Measurements from ENCODE around the gene UCP2. TPM values are rescaled to one million over a fixed set of nuclear protein-coding genes. Genes with fewer than 3 reads are reported as not detected.
A peak's percentile ranks its signal among the peaks of the same experiment; 100 is the strongest.

The UCP2 gene
- total and polyA plus RNA-seq, 10 of the 15 experiments (the other 5 are each of a cell fraction or from before 2014, with no cell fraction given), result 32.9 to 248 (median 154) TPM

DNA sequence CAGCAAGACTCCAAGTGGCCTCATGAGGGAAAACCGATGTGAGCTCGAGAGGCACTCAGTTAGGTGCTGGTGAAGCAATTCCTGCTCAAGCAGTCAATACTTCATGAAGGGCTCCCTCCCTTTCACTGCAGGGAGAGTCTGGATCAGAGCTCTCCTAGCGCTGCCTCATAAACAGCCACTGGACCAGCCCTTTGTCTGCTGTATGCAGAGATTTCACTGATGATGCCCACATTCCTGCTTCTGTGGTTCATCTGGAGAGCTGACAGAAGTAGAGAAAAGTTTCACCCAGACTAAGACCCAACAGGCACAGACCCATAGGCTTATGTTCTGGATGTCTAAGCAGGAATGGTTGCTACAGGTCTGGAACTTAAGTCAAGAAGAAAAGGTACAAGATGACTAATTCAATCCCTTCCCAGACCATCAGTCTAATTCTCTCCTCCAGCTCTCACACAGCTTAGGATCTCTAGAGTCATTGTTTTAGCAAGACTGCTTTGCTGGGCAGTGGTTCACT, 4.0 kb downstream of the UCP2 start:
- Histone ChIP-seq H3K9me3 (replicated peaks; ENCODE audit: control insufficient read depth, insufficient read depth, low read length) (no peaks in the 10 kb centered on the region), H3K9ac (ENCODE audit: control insufficient read depth, insufficient read depth, low read length) (no peak overlapping the region), H3K4me3 (peak overlapping the region; percentile 89; the same call in 1 of the 2 replicates), H3K4me1 (ENCODE audit: control insufficient read depth, insufficient read depth, low read length) (peaks cover 27% of the 10 kb centered on the region), H3K27ac (ENCODE audit: control insufficient read depth, insufficient read depth) (peak overlapping the region; percentile 85), H3K27me3 (replicated peaks in 1 of 2; ENCODE audit: control insufficient read depth in 2 of 2, insufficient read depth in 2 of 2, low read length in 1 of 2) (no peaks in the 10 kb centered on the region), H3K36me3 (ENCODE audit: control insufficient read depth in 2 of 2, insufficient read depth in 2 of 2, low read length in 1 of 2) (peaks cover 28 to 30% of the 10 kb centered on the region in 2 experiments), H3K79me2 (ENCODE audit: control insufficient read depth, insufficient read depth, low read length) (peaks cover 47% of the 10 kb centered on the region), H3K4me2 (ENCODE audit: control insufficient read depth, insufficient read depth) (peak overlapping the region; percentile 57), H2AFZ (ENCODE audit: control insufficient read depth, low read depth, low read length) (no peak overlapping the region), H4K20me1 (ENCODE audit: control insufficient read depth, insufficient read depth) (no peaks in the 10 kb centered on the region)
- SMC1A ChIA-PET (ENCODE audit: uncharacterized antibody, unreplicated experiment), result interaction anchor here (1.4 to 5.5 kb wide), 8 partner anchors 12 to 277 kb away, joined by 5 to 49 read pairs (median 15); partner anchors contain the start of genes C2CD3 and PPME1
- TF ChIP-seq SMAD5 (IDR thresholded peaks at IDR 0.05; ENCODE audit: low read depth) (0 out of 2 replicates have a peak, but pooled peaks have one; percentile 7), ZZZ3 (IDR thresholded peaks at IDR 0.05; ENCODE audit: control insufficient read depth, insufficient read length, low read depth) (no peak)
- CTCF ChIA-PET, result interaction anchor here (0.7 to 4.0 kb wide), 3 partner anchors 13 to 22 kb away, joined by 4 to 48 read pairs (median 9); no protein-coding TSS in a partner anchor
- in situ Hi-C loops (cut with MboI), result no loop called here
- FAIRE-seq, result no peak
- ATAC-seq, result no peak
- intact Hi-C loops (cut with micrococcal nuclease; ENCODE audit: unreplicated experiment), result no loop called here
- RAD21 ChIA-PET (ENCODE audit: unreplicated experiment), result interaction anchor here (2.8 to 5.1 kb wide), 4 partner anchors 11 to 17 kb away, joined by 17 to 47 read pairs (median 27); no protein-coding TSS in a partner anchor
- no peak for DNase-seq (ENCODE audit: low read depth, low spot score)
- POLR2A ChIA-PET, result interaction anchor here (1.7 to 4.3 kb wide), 2 partner anchors 12 to 18 kb away, joined by 5 to 41 read pairs; no protein-coding TSS in a partner anchor
- no TSS peak for BruUV-seq (replicated peaks)
- 95% methylated on average over 3 of the region's 3 CpGs for WGBS (ENCODE audit: insufficient coverage, insufficient replicate concordance, low lambda C conversion rate, missing lambda C conversion rate)

GRCh38 chr11:73977856-73978519, 4.7 kb downstream of the UCP2 start:
- Histone ChIP-seq H3K4me2 (ENCODE audit: control insufficient read depth, insufficient read depth) (peak overlapping the region; percentile 14), H3K79me2 (ENCODE audit: control insufficient read depth, insufficient read depth, low read length) (peaks cover 47% of the 10 kb centered on the region), H3K36me3 (ENCODE audit: control insufficient read depth in 2 of 2, insufficient read depth in 2 of 2, low read length in 1 of 2) (peaks cover 28 to 30% of the 10 kb centered on the region in 2 experiments), H3K4me1 (ENCODE audit: control insufficient read depth, insufficient read depth, low read length) (peaks cover 23% of the 10 kb centered on the region), H3K4me3 (no peak overlapping the region), H2AFZ (ENCODE audit: control insufficient read depth, low read depth, low read length) (no peak overlapping the region), H3K9ac (ENCODE audit: control insufficient read depth, insufficient read depth, low read length) (no peak overlapping the region), H3K27ac (ENCODE audit: control insufficient read depth, insufficient read depth) (no peak overlapping the region), H3K27me3 (replicated peaks in 1 of 2; ENCODE audit: control insufficient read depth in 2 of 2, insufficient read depth in 2 of 2, low read length in 1 of 2) (no peaks in the 10 kb centered on the region), H4K20me1 (ENCODE audit: control insufficient read depth, insufficient read depth) (no peaks in the 10 kb centered on the region), H3K9me3 (replicated peaks; ENCODE audit: control insufficient read depth, insufficient read depth, low read length) (no peaks in the 10 kb centered on the region)
- 0 out of 2 replicates have a peak, but pooled peaks have one; percentile 42 for TF ChIP-seq POLR2A (IDR thresholded peaks at IDR 0.05; ENCODE audit: low read depth, low read length)
- no peak for TF ChIP-seq ATF3 (IDR thresholded peaks at IDR 0.05; ENCODE audit: borderline replicate concordance, extremely low read depth, low read depth, low read length)
- intact Hi-C loops (cut with micrococcal nuclease; ENCODE audit: unreplicated experiment) (no loop called here), in situ Hi-C loops (cut with MboI) (no loop called here)
- ATAC-seq, result no peak
- 97% methylated on average over 18 of the region's 18 CpGs for WGBS (ENCODE audit: insufficient coverage, insufficient replicate concordance, low lambda C conversion rate, missing lambda C conversion rate)
- no peak for DNase-seq (ENCODE audit: low read depth, low spot score)
- SMC1A ChIA-PET (ENCODE audit: uncharacterized antibody, unreplicated experiment), result interaction anchor here (0.8 to 3.7 kb wide), 5 partner anchors 11 to 193 kb away, joined by 4 to 38 read pairs (median 8); partner anchors contain the start of genes C2CD3 and PPME1
- RAD21 ChIA-PET (ENCODE audit: unreplicated experiment), result interaction anchor here (3.4 to 5.1 kb wide), 2 partner anchors 14 to 17 kb away, joined by 24 to 30 read pairs; no protein-coding TSS in a partner anchor
- POLR2A ChIA-PET, result no interaction called here
- no TSS peak for BruUV-seq (replicated peaks)
- FAIRE-seq, result no peak
- CTCF ChIA-PET, result interaction anchor here (0.7 to 2.5 kb wide), 2 partner anchors 13 to 22 kb away, joined by 4 to 9 read pairs; no protein-coding TSS in a partner anchor

Measured in GM12878 (cell line).